HL-60/S4 treated with retinoic acid at 250 ng/mL for 4 days and 3 days (cell line): ENCODE data around the gene COL25A1.

ENCODE experiments used
- in situ Hi-C: fragments of 300-500 bp; cut with MboI; formaldehyde crosslinking; loops from 2 replicates; pipeline ENCODE4 v1.7.0; 2022; ENCODE audit warnings: low sequenced_read_pairs

COL25A1 gene

DNA sequence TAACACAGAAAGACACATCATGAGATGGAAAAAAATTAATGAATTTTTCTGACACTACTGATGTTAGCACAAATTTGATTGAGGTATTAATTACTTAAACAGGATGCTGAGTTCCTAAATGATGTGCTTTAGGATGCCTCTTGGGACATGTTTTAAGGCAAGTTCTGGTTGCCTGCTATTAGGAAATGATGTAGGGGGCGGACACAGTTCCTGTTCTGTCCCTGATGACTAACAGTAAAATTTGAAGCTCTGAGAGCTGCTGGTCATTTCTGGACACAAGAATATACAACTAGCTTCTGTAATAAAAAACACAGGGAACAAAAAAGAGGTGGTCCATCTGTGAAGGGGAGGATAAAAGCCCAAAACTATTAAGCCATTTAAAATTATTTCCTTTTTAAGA is 376.4 kb downstream of the COL25A1 start:
- in situ Hi-C loops = no loop called here

DNA sequence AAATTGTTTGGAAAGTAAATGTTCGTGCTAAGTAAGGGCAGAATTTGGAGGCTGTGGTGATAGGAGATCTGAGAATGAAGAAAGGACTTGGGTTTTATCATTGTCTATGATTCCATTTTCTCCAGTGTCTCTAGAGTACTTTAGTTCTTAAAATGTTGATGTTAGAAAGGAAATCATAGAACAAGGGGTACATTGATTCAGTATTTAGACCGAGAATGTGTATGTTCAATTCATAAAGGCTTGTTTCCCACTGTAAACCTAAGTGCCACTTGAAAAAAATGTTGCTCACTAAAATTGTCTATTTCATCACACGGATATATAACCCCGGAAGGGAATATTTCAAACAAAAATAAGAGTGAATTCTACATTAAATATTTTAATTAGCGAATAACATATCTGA is 380.3 kb downstream of the COL25A1 start:
- in situ Hi-C loops = no loop called here

DNA sequence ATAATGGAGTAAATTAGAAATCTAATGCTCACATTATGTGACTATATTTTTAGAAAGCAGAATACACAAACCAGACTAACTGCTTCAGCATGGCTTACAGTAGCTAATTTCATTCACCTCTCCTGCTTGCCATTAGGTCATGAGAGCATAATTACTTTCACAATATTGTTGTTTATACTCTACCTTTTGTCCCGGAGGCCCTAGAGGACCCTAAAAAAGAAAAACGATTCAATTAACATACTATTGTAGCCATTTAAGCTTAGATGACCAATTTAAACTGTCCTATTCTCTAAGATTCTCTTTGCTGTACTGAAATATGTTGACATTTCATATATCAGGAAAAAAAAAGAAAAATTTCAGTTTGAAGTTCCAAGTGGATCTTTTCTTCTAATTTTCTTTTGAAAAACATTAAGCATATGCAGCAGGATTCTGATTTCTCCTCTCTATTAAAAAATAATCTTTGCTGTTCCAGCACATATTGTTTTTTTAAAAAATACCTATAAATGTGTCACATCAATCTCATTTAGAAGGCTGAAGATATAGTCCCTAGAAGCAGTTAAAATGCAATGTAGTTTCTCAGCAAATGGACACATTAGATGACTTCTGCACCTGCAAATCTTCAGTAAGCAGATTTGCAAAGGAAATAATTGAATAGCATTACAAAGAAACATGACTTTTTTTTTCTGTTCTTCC is 381.9 kb downstream of the COL25A1 start:
- in situ Hi-C loops = no loop called here

DNA sequence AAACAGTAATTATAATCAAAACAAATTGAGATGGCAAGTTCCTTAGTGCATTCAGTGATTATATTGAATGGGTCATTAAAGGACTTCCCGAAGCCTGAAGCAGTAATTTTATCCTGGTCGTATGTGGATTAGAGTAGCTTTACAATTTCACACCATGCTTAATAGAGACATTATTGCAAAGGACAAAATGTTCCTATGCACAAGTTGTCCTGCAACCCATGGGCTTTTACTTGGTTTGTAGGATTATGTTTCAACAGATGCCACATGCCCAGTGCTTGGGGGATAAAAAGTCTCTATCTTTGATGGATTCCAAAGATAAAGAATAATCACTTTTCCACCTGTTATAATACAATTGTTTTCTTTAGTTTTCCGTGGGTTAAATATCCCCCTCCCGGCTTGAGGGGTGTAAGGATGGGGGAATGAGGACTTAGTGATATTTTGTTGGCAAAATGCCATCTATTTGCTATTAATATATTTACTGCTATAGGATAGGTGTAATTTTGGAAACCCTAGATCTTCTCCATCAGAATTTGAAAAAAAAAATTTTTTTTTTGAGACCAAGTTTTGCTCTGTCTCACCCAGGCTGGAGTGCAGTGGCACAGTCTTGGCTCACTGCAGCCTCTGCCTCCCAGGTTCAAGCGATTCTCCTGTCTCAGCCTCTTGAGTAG is 383.1 kb downstream of the COL25A1 start:
- in situ Hi-C loops = no loop called here

DNA sequence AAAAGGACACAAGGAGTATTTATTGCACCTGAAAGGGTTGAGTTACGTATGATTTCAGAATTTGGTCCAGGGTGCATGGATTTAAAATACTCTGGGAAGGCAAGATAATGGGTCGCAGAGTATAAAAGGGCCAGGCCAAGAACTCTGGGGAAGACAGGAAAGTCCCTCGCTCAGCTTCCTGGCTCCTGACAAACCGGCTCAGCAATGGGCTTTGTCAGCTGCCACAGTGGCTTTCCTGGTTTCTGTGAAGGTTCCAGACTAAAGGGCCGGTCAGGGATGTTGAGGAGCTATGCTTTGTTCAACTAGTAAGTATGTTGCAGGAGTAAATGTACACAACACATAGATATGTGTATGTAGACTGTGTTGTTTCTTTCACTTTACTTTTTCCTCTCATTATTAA is 385.2 kb downstream of the COL25A1 start:
- in situ Hi-C loops = no loop called here

DNA sequence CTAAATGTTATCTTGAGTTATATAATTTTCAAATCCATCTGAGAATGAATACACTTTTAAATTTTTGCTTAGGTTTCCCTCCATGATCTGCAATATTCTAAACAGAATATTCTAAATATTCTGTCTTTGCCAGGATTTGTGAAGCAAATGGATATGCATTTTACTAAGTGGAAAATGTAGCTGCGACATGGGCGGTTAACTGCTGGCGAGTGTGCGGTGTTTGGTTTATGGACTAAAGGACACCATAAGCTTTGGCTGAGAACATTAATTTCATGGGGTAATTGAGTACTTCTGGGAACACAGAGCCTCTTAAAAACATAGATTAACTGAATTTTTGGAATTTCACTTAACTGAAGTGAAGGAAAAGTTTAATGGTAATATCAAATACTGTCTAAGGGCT is 385.8 kb downstream of the COL25A1 start:
- in situ Hi-C loops = no loop called here

DNA sequence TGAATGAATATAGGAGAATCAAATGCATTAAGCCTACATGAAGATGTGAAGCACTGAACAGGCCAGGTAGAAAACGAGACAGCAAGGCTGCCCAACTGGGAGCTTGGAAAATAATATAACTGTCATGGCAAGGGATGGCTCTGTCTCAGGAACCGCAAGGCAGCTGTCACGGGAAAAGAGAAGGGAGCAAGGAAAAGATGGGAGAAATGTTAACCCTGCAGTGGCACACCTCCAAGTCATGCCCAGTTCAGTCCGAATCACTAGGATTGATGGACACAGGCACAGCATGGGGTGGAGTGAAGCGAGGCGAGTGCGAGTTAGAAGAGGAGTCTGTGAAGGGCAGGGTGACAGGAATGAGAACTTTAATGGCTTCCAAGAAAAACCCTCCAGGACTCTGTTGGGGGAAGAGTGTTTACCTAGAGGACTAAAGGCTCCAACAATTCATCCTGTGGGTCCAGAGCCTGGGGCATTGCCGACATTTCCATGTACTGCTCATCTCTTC is 395.5 kb downstream of the COL25A1 start:
- in situ Hi-C loops = no loop called here

DNA sequence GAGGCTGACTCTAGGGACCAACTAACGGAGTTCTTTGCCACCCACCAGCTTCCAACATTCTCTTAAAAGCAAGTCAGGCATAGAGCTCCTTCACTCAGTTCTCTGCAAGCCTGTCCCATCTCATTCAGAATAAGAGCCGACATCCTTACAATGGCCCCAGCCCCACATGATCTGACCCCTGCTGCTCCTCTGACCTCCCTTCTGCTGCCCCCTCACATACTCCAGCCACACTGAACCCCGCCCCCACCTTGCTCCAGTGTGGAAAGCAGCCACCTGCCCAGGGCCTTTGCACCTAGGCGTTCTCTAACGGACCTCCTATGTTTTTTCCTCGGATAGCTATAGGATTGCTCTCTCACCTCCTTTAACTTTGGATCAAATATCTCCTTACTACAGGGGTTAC is 396.5 kb downstream of the COL25A1 start:
- in situ Hi-C loops = no loop called here

DNA sequence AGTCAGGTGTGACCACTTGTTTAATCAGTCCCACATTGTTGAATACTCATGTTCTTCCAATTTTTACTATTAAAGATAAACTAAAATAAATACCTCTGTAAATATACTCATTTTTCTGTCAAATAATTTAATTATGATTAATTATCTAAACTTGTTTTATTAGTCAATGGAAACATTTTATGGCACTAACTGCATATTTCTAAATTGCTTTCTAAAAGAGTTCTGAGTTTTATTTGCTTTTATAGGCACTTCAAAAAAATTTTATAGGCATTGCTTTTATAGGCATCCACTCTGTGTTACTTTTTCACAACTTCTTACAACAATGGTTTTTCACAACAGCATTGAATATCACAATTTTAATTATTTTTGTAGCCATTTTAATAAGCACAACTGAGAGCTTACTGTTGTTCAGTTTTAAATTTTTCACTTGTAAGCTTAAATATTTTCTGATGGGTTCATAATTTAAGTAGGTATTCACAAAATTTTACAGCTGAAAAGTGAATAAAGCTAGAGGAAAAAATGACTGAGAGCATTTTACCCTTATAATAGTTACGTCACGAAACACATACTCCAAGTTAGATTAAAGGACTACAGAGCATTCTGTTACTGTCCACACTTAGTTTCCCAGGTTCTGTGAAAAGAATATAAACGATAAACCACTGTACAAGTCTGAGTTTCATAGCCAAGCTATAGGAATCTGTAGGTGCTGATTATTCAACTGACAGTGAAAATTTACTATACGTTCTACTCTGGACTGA is 398.8 kb downstream of the COL25A1 start:
- in situ Hi-C loops = no loop called here

DNA sequence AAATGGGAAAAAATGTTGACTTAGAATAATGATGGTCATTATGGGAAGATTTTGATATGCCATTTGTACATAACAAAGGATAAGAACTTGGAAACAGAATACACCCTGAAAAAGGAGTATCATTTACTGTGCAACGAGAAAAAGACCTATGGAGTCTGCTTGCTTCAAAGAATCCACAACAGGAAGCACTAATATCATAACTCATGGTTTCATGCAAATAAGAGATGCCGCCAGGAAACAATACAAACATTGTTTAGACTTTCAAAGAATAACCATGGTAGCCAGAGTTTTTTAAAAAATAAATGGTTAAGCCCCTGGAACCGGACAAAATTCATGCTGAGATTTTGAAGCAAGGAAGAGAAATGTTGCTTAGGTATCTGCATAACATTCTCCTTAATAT is 399.7 kb downstream of the COL25A1 start:
- in situ Hi-C loops = no loop called here

DNA sequence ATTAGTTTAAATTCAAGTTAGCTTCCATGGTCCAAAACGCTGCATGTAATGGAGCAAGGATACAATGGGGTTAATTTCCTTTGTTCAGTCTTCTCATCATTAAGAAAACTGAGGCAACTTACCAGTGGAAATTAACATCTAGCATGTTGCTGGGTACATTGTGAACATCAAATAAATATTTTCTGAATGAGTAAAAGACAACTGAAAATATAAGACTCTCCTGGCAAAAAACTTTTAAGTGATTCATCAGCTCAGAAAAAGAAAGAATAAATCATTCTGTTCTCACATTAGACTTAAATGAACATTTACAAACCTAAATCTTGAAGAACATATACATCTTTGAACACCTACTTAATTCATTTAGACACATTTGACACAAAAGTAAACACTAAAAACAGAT is 401.2 kb downstream of the COL25A1 start:
- in situ Hi-C loops = no loop called here

DNA sequence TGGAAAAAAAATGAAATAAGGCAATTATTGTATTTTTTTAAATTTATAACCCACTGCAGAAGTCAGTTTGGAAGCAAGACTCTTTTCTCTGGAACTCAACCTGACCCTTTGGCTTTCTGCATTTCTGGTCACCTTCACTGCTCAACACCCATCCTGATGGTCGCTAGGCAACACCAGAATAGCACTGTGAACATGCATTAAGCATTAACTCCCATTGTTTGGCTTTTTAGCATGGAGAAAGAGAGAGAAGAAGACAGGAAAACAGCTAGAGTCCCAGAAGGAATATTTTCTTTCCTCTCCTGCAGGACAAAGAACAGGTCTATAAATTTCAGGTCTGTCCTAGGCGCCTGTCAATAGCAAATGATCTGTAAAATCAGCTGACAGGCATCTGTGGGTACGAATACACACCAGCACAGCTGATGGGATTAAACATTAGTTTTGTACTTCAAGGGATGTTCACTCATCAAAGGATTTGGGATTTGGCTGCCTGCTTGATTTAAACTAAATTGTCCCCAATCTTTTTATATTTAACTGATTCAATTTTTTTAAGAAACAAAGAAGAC is 402.4 kb downstream of the COL25A1 start:
- in situ Hi-C loops = no loop called here

DNA sequence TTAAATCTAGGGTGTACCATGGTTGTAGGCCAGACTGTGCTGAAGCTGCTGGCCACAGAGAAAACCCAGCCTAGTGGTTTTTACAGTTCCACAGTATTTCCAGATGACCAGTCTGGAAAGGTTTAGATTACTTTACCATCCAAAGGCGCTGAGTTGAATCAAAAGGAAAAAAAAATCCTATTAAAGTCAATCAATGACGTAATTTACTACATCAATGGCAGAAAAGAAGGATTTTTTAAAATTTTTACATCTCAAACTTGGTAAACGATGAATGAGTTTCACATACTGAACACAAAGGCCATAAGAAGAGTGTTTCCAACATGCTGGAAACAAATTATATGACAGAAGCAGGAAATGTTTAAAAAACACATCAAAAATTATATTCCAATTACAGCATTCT is 409.0 kb downstream of the COL25A1 start:
- in situ Hi-C loops = no loop called here

DNA sequence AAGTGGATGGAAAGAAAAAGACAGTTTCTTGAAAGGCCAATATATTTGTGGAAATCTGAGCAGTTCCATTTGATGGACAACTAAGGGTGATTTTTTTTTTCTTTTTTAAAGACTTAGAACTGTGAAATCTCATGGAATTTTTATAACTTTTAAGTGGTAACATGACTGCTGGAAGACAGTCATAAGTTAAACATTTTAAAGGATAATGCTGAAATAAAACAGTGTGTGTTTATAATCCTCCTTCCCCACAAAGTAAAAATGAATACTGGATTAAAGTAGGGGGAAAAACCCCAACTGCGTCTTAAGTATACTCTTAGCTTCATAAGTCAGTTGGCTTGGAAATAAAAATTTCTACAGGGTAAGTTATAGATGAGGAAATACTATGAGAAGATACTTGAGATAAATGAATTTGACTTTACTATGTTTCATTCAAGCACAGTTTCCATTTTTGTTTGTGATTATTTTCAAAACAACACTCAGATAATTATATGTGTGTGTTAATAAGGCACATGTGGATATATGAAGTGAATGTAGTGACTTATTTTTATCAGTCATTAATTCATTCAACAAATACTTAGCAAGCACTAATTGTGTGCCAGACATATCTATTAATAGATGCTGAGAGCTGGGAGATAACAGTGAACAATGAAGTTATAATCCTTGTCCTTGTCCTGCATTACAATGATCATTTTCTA is 410.4 kb downstream of the COL25A1 start:
- in situ Hi-C loops = no loop called here

DNA sequence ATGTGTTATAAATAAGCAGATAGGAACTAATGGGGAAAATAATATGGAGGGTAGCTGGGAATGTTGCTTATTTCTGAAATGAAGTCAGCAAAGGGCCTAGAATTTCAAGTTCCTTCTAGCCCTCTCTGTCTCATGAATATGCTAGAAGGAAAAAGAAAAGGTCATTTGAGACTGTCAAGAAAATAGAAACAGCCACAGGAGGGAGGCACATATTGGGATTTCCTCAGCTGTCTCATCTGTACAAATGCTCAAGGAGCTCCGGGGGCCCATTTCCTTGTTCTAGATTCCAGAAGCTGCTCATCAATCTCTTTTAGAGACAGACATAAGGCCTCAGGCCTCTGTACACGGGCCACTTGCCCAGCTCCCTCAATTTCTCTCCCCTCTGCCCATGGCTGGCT is 412.0 kb downstream of the COL25A1 start:
- in situ Hi-C loops = no loop called here

DNA sequence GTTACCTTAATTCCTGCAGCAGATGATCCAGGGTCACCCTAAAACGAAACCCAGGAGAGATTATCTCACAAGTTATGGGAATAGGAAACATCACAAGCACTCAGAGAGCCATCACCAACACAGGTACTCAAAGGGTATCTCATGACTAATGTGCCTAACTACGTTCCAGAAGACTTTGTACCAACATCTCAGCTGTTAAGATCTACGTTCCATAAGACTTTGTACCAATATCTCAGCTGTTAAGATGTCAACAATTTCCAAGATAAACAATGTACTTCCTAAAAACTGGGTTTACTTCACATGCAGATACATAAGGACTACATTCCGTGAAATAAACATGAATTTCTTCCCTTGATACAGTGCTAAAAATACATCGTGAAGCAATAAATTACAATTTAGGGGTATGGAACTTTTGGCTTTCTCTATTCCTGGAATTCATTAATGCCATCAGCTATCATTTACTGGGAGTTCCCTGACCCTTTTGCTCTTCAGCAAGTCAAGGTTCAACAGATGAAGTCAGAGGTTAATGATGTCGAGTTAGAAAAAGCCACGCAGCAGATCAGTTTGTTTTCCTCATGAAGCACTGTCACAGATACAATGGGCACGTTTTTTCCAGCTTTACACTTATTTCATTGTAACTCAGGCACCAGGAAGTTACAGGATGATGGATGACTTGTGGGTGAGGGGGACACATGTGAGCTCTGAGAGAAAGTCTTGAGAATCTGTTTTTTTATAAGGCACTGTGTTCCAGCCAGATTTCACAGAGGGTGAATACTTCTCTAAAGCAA is 412.6 kb downstream of the COL25A1 start:
- in situ Hi-C loops = no loop called here

DNA sequence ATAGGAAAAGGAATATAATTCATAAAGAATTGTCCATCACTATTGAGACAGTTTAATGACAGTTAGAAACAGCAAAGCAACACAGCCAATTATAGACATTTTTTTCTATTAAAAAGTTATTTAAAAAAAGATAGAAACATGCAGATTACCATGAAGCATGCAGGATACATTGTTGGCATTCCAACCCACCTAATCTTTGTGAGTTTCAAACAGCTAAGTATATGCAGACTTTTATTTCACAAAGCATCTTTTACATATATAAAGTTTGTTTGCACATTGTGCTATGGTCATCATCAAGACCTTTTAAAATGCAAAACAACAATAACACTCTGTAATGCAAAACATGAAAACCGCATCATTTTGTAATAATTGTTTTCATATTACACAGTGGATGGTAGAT is 413.7 kb downstream of the COL25A1 start:
- in situ Hi-C loops = no loop called here

DNA sequence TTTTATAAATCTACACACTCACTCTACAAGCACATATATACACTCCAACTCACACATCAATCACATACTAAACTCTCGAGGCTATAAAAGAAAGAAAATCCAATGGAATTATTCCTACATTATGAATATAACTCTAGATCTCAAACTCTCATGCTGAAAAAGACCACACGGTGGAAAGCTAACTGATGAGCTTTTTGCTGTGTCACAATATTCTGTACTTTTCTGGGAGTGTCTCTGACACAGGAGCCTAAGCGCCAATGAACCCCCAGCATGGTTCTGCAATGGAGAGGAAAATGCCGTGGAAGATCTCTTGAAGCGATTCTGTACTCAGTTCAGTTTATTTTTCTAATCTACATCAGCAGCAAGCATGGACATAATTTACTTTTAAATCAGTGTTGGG is 415.4 kb downstream of the COL25A1 start:
- in situ Hi-C loops = no loop called here

DNA sequence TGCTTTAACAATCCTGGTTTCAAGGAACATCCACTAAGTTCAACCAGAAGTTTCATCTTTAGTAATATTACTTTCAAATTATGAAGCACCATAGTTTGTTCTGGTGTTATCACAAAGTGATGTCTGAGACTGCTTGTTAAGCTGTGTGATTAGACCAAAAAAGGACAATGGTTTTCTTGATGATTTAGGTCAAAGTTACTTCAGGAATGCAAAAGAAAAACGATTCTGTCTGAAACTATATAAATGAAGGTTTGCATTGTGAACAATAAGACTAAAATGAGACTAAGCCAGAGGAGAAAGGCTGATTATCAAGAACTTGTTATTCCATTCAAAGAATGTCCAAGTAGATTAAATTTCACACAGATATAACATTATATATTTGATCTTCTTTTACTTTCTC is 417.2 kb downstream of the COL25A1 start:
- in situ Hi-C loops = no loop called here

DNA sequence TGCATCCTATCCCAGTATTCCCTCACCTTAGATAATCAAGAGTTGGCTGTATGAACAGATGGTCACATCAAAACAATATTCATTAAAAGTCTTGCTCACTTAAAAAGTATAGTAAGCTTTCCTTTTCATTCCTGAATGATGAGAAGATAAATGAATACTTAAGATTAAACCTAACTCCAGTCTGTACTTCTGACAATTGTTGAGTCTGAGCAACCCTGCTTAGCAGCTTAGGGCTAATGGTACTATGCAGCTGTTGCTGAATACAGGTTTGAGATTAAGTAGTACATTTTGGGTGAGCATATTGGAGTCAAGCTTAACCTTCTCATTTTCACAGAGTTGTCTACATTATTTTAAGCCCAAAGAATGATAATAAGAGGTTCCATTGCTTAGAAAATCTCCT is 417.9 kb downstream of the COL25A1 start:
- in situ Hi-C loops = no loop called here
